ENCODE data around the gene TEX28. TPM values are rescaled to one million over a fixed set of nuclear protein-coding genes. Genes with fewer than 3 reads are reported as not detected.

Gene TEX28
- total RNA-seq, 1 experiment from 2014 or later = not detected

DNA sequence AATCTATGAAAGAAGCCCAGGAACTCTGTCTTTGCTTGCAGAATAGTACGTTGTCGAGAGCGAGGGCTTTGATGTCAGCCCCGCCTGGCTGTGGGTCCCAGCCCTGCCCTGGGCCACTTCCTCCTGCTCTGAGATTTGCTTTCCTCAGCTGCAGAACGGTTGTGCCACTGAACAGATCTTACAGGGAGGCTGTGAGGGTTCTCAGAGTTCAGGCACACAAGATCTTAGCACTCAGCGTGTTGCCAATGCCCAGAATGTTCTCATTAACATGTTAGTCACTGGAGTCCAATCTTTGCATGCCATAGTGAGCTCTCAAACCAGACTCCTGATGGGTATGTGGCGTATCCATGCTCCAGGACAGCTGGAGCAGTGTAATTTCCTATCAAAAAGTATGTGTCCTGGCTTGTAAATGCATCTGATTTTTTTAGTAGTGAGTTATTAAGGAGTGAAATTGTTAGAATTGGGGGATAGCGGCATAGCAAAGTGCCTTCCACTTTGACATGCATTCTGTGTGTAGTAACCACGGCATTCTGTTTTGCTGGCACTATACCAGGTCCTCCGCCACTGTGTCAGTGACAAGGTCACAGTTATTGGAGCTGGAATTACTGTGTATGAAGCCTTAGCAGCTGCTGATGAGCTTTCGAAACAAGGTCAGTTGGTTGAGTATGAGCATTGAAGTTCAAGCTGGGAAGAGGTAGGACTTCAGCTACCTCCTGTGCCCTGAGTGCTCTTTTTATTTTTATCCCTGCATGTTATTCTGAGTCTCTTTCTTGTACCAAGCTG, 32.3 kb upstream of the TEX28 start:
- TF ChIP-seq EZH2 (IDR thresholded peaks at IDR 0.05; ENCODE audit: borderline replicate concordance, low read depth, low read length, poor library complexity, severe bottlenecking) = no peak
- TF ChIP-seq, protein P1, sequence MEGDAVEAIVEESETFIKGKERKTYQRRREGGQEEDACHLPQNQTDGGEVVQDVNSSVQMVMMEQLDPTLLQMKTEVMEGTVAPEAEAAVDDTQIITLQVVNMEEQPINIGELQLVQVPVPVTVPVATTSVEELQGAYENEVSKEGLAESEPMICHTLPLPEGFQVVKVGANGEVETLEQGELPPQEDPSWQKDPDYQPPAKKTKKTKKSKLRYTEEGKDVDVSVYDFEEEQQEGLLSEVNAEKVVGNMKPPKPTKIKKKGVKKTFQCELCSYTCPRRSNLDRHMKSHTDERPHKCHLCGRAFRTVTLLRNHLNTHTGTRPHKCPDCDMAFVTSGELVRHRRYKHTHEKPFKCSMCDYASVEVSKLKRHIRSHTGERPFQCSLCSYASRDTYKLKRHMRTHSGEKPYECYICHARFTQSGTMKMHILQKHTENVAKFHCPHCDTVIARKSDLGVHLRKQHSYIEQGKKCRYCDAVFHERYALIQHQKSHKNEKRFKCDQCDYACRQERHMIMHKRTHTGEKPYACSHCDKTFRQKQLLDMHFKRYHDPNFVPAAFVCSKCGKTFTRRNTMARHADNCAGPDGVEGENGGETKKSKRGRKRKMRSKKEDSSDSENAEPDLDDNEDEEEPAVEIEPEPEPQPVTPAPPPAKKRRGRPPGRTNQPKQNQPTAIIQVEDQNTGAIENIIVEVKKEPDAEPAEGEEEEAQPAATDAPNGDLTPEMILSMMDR (conservative IDR thresholded peaks at IDR 0.05; ENCODE audit: low read depth, low read length) = no peak
- no peaks in the 10 kb centered on the region for H3K9me3 ChIP-seq (ENCODE audit: low read depth, low read length, poor library complexity, severe bottlenecking)
- intact Hi-C loops (cut with micrococcal nuclease; ENCODE audit: unreplicated experiment) = no loop called here
- no peaks in the 10 kb centered on the region for H3K4me1 ChIP-seq (ENCODE audit: insufficient read depth, low read length, poor library complexity, severe bottlenecking)
- ChIA-PET POLR2A (ENCODE audit: low non-redundant PET) (no interaction called here), CTCF (no interaction called here)
- peaks cover 23% of the 10 kb centered on the region for H3K27me3 ChIP-seq (replicated peaks; ENCODE audit: insufficient read depth, low read depth, low read length, poor library complexity)
- no peaks in the 10 kb centered on the region for H3K36me3 ChIP-seq (ENCODE audit: insufficient read depth, low read length, poor library complexity, severe bottlenecking)
- no peak overlapping the region for H3K4me3 ChIP-seq (ENCODE audit: low read depth, low read length, poor library complexity, severe bottlenecking)
- DNase-seq (ENCODE audit: low spot score) = no peak
- no peak overlapping the region for H3K27ac ChIP-seq (ENCODE audit: low read depth, low read length, poor library complexity, severe bottlenecking)
- no TSS peak for BruUV-seq (replicated peaks)

DNA sequence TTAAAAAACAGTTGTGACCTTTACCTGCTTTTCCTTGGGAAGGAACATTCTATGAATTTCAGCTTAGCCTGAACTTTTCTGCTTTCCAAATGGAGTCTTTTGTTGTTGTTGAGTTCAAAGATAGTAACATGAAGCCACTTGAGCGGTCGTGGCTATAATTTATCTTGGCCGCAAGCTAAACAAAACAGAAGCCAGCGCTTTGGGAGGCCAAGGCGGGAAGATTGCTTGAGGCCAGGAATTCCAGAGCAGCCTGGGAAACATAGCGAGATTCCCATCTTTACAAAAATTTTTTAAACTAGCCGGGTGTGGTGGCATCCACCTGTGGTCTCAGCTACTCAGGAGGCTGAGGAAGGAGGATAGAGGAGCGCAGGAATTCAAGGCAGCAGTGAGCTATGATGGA, 30.6 kb upstream of the TEX28 start:
- ChIA-PET CTCF (no interaction called here), POLR2A (ENCODE audit: low non-redundant PET) (no interaction called here)
- no peaks in the 10 kb centered on the region for H3K4me1 ChIP-seq (ENCODE audit: insufficient read depth, low read length, poor library complexity, severe bottlenecking)
- no peaks in the 10 kb centered on the region for H3K36me3 ChIP-seq (ENCODE audit: insufficient read depth, low read length, poor library complexity, severe bottlenecking)
- H3K9me3 ChIP-seq (ENCODE audit: low read depth, low read length, poor library complexity, severe bottlenecking) = no peaks in the 10 kb centered on the region
- H3K4me3 ChIP-seq (ENCODE audit: low read depth, low read length, poor library complexity, severe bottlenecking) = no peak overlapping the region
- TF ChIP-seq, protein P1 (conservative IDR thresholded peaks at IDR 0.05; ENCODE audit: low read depth, low read length) = no peak
- no peak for TF ChIP-seq EZH2 (IDR thresholded peaks at IDR 0.05; ENCODE audit: borderline replicate concordance, low read depth, low read length, poor library complexity, severe bottlenecking)
- no peak for DNase-seq (ENCODE audit: low spot score)
- BruUV-seq (replicated peaks) = no TSS peak
- intact Hi-C loops (cut with micrococcal nuclease; ENCODE audit: unreplicated experiment) = no loop called here
- no peak overlapping the region for H3K27ac ChIP-seq (ENCODE audit: low read depth, low read length, poor library complexity, severe bottlenecking)
- peaks cover 23% of the 10 kb centered on the region for H3K27me3 ChIP-seq (replicated peaks; ENCODE audit: insufficient read depth, low read depth, low read length, poor library complexity)

DNA sequence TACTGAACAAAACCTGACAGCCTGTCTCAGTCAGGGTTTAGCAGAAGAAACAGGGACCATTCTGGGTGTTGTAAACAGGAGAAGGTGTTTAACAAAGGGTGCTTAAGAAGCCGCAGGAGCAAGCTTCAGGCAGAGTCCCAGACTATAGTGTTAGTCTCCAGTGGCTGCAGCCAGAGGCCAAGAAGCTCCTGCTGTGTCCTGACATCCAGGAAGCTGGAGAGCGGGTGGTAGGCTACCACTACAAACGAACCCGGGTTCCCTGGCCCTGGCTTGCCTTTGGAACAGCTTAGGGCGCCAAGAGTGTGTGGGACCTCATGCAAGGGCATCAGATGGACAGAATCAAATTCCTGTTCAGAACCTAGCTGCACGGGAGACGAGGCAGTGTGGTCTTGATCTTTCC, 28.6 kb upstream of the TEX28 start:
- no peak overlapping the region for H3K27ac ChIP-seq (ENCODE audit: low read depth, low read length, poor library complexity, severe bottlenecking)
- no peak for DNase-seq (ENCODE audit: low spot score)
- no TSS peak for BruUV-seq (replicated peaks)
- ChIA-PET CTCF (no interaction called here), POLR2A (ENCODE audit: low non-redundant PET) (no interaction called here)
- H3K9me3 ChIP-seq (ENCODE audit: low read depth, low read length, poor library complexity, severe bottlenecking) = no peaks in the 10 kb centered on the region
- H3K36me3 ChIP-seq (ENCODE audit: insufficient read depth, low read length, poor library complexity, severe bottlenecking) = no peaks in the 10 kb centered on the region
- H3K4me1 ChIP-seq (ENCODE audit: insufficient read depth, low read length, poor library complexity, severe bottlenecking) = no peaks in the 10 kb centered on the region
- TF ChIP-seq, protein P1 (conservative IDR thresholded peaks at IDR 0.05; ENCODE audit: low read depth, low read length) = no peak
- TF ChIP-seq EZH2 (IDR thresholded peaks at IDR 0.05; ENCODE audit: borderline replicate concordance, low read depth, low read length, poor library complexity, severe bottlenecking) = no peak
- intact Hi-C loops (cut with micrococcal nuclease; ENCODE audit: unreplicated experiment) = no loop called here
- peaks cover 23% of the 10 kb centered on the region for H3K27me3 ChIP-seq (replicated peaks; ENCODE audit: insufficient read depth, low read depth, low read length, poor library complexity)
- no peak overlapping the region for H3K4me3 ChIP-seq (ENCODE audit: low read depth, low read length, poor library complexity, severe bottlenecking)
